Kidney epithelial cell (primary cell): ENCODE results near the gene PMAIP1. TPM values are rescaled to one million over a fixed set of nuclear protein-coding genes. Genes with fewer than 3 reads are reported as not detected.
A peak's percentile ranks its signal among the peaks of the same experiment; 100 is the strongest.

Experiments
- DNase-seq: peaks from one replicate; pipeline ENCODE4 v3.0.0-alpha.2; 2010; ENCODE audit warnings: low read depth
- H3K27me3 ChIP-seq: 2 replicates; pipeline ENCODE4 v1.6.0; 2011; ENCODE audit warnings: low read length; ENCODE audit not compliant: control insufficient read depth, insufficient read depth
- H3K36me3 ChIP-seq: 2 replicates; pipeline ENCODE4 v1.5.1; 2011; ENCODE audit warnings: low read length; ENCODE audit not compliant: control insufficient read depth, insufficient read depth
- H3K4me3 ChIP-seq: 2 replicates; pipeline ENCODE4 v1.5.1; 2011; ENCODE audit warnings: low read depth, mild to moderate bottlenecking, control low read depth, low read length
- CTCF ChIP-seq: IDR thresholded peaks from 2 replicates; pipeline ENCODE4 v1.5.1; 2011; ENCODE audit warnings: mild to moderate bottlenecking, moderate library complexity, low read length, control low read depth, inconsistent platforms; ENCODE audit not compliant: insufficient read depth, poor library complexity, severe bottlenecking
- total RNA-seq: library from RNA; depleted of rRNA; stranded (reverse); fragments of >200 nt; gene quantifications from 2 replicates; pipeline ENCODE4 v1.2.3, GENCODE V29; 2015

PMAIP1 gene
- total RNA-seq, 1 donor from 2014 or later = 73.9 TPM

- no peak for TF ChIP-seq CTCF
- H3K27me3 ChIP-seq = no peaks in the 10 kb centered on the region
- DNase-seq = no peak
- no peaks in the 10 kb centered on the region for H3K36me3 ChIP-seq
- H3K4me3 ChIP-seq = no peak overlapping the region
These were observed 2.4 kb upstream of the PMAIP1 start for GRCh38 chr18:59897321-59897954.

DNA sequence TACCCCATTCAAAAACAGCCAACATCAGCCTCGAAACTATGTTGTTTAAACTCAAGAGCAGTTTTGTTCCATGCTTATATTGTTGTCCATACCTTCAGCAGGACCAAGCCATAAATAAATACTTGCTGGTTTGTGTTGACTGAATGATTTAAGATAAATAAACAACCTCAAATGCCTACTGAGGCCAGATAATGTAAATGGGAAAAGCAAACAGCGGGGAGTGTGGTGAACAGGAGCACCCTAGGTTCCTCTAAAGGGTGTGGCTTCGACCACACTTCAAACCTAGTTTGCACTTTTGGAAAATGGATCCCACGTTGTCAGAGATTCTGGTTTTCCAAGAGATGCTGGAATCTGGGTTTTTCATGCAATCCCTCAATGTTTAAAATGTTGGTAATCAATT lies 1.7 kb upstream of the PMAIP1 start:
- TF ChIP-seq CTCF = no peak
- Histone ChIP-seq H3K27me3 (no peaks in the 10 kb centered on the region), H3K36me3 (no peaks in the 10 kb centered on the region), H3K4me3 (no peak overlapping the region)
- DNase-seq = no peak

GRCh38 chr18:59898609-59899297 lies 1.0 kb upstream of the PMAIP1 start:
- DNase-seq = no peak
- no peak for TF ChIP-seq CTCF
- Histone ChIP-seq H3K4me3 (peak overlapping the region; percentile 64), H3K36me3 (no peaks in the 10 kb centered on the region), H3K27me3 (no peaks in the 10 kb centered on the region)

DNA sequence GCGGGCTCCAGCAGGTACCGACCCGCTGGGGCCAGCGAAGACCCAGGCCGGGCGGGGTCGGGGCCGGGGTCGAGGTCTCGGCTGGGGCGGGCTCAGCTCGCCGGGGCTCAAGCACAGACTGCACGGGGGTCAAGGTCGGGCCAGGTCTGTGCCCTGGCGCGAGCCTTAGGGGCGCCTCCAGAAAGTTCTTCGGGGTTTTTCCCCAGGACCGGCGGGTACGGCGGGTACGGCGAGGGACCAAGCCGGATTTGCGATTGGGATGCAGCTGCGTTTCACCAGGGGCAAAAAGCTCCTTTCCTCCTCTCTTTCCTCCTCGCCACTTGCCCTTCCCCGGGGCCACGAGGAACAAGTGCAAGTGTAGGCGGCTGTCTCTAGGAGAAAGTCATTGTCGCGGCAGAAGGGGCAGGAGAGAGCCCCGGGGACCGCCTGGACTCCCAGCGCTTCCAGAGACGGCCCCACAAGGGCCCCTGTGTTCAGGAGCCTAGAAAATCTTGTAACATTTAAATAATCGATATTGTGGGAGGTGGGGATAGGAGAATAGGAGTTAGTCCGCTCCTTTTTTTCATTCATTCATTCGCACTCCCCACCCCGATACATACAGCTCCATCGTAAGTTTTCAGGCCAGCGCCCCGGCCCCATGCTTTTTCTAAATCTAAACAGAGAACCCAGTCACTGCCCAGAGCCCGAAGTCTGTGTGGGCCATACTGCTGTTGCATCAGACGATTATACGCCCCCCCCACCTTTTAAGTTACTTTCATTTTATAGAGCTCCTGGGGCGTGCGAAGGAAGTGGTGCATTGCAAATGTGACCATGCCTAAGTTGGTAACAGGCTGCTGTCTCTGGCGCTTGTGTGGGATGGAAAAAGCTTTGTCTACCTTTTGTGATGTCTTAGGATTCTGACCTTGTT lies 679 bp downstream of the PMAIP1 start:
- Histone ChIP-seq H3K4me3 (peak overlapping the region; percentile 64), H3K27me3 (no peaks in the 10 kb centered on the region), H3K36me3 (no peaks in the 10 kb centered on the region)
- DNase-seq = no peak
- TF ChIP-seq CTCF = no peak

DNA sequence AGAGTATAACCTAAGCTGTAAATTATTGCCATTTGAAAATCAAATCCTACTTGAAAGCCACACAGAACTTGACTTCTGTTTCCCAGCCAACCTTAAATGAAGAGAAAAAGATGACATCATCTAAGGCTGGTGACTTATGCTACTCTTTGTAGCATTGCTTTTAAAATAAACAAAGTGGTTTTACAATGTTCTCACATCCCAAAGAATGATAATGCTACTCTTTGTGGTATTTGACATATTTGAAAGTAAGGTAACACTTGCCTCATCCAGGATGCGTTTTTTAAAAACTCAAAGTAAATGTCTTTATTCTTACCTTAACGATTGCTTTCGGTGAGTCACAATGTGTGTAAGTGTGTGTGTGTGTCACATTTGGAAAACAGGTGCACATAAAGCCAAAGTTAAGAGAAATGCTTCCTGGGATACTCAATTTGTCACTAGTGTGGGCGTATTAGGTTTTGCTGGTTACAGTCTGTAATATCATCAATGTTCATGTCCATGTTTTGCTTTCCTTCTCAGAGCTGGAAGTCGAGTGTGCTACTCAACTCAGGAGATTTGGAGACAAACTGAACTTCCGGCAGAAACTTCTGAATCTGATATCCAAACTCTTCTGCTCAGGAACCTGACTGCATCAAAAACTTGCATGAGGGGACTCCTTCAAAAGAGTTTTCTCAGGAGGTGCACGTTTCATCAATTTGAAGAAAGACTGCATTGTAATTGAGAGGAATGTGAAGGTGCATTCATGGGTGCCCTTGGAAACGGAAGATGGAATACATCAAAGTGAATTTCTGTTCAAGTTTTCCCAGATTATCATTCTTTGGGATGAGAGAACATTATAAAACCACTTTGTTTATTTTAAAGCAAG lies 2.6 kb downstream of the PMAIP1 start:
- peak overlapping the region; percentile 64 for H3K4me3 ChIP-seq
- DNase-seq = no peak
- H3K36me3 ChIP-seq = no peaks in the 10 kb centered on the region
- H3K27me3 ChIP-seq = no peaks in the 10 kb centered on the region
- no peak for TF ChIP-seq CTCF
